Esophagus squamous epithelium (tissue), 5 donors: ENCODE results near the gene HSPG2. TPM values are rescaled to one million over a fixed set of nuclear protein-coding genes. Genes with fewer than 3 reads are reported as not detected.
A peak's percentile ranks its signal among the peaks of the same experiment; 100 is the strongest.

Source experiments
- DNase-seq: peaks from one replicate; lab custom pipeline; 2025; lab: John Stamatoyannopoulos, UW
- H3K27ac ChIP-seq, 4 donors: fragments of 200-600 bp; sonication (generic); one replicate each; pipeline ENCODE4 v1.5.1; 2016 to 2019; ENCODE audit warnings: mild to moderate bottlenecking in 1 of 4
- H3K27me3 ChIP-seq, 4 donors: fragments of 200-600 bp; sonication (generic); 1 replicate in 3 of 4; 2 replicates in 1 of 4; pipeline versions ENCODE4 v1.5.1 to v1.6.0; 2017 to 2021; ENCODE audit warnings: antibody characterized with exemption in 1 of 4
- H3K36me3 ChIP-seq, 3 donors: fragments of 200-600 bp; sonication (generic); one replicate each; pipeline ENCODE4 v1.5.1; 2016 to 2019
- H3K4me1 ChIP-seq, 3 donors: fragments of 200-600 bp; sonication (generic); one replicate each; pipeline ENCODE4 v1.5.1; 2017 to 2019
- H3K4me3 ChIP-seq, 4 donors: fragments of 200-600 bp; sonication (generic); 1 replicate in 3 of 4; 2 replicates in 1 of 4; pipeline ENCODE4 v1.5.1; 2016 to 2019; ENCODE audit warnings: mild to moderate bottlenecking in 2 of 4, moderate library complexity in 1 of 4
- H3K9me3 ChIP-seq, 3 donors: fragments of 200-600 bp; sonication (generic); one replicate each; pipeline ENCODE4 v1.5.1; 2016 to 2019
- POLR2A ChIP-seq, 4 donors: fragments of 450-650 bp; IDR thresholded peaks; one replicate each; pipeline ENCODE4 v1.6.1; 2017; ENCODE audit warnings: antibody characterized with exemption in 4 of 4, mild to moderate bottlenecking in 4 of 4, moderate library complexity in 3 of 4
- WGBS, 2 donors: methylation state at CpG; one replicate each; pipeline ENCODE4 v1.1.5; 2018; 5-methylcytosine and 5-hydroxymethylcytosine counted together
- intact Hi-C: fragments of 100-400 bp; cut with DNase I; formaldehyde crosslinking; loops from one replicate; pipeline ENCODE4 v1.15.0; 2022
- total RNA-seq, 4 donors: library from RNA; depleted of rRNA; stranded (reverse); fragments of >200 nt; gene quantifications; one replicate each; pipeline ENCODE4 v1.1.0, GENCODE V29; 2016
- TF ChIP-seq, protein P1 (sequence below), 6 experiments: fragments of 450-650 bp in 4 of 6; fragments of 200-600 bp in 2 of 6; sonication (generic) in 2 of 6; IDR thresholded peaks; one replicate each; pipeline ENCODE4 v1.5.1; 2016 to 2019; ENCODE audit warnings: antibody characterized with exemption in 6 of 6, mild to moderate bottlenecking in 4 of 6, moderate library complexity in 4 of 6
- donor health status: DM: yes; HTN: yes; CAD: no.

The HSPG2 gene
- total RNA-seq, 4 donors from 2014 or later: 44.9 to 107 (median 54.2) TPM

- Histone ChIP-seq H3K4me1 (peaks cover 12 to 34% (median 17%) of the 10 kb centered on the region in 3 donors), H3K9me3 (no peaks in the 10 kb centered on the region), H3K27me3 (no peaks in the 10 kb centered on the region), H3K4me3 (no peak overlapping the region), H3K27ac (peak overlapping the region in 2 of 4 donors; percentile 22 to 61), H3K36me3 (peaks cover 10 to 88% (median 15%) of the 10 kb centered on the region in 3 donors)
- 25 to 57% methylated on average over 1 of the region's 1 CpG for WGBS, 2 donors
- TF ChIP-seq, protein P1, sequence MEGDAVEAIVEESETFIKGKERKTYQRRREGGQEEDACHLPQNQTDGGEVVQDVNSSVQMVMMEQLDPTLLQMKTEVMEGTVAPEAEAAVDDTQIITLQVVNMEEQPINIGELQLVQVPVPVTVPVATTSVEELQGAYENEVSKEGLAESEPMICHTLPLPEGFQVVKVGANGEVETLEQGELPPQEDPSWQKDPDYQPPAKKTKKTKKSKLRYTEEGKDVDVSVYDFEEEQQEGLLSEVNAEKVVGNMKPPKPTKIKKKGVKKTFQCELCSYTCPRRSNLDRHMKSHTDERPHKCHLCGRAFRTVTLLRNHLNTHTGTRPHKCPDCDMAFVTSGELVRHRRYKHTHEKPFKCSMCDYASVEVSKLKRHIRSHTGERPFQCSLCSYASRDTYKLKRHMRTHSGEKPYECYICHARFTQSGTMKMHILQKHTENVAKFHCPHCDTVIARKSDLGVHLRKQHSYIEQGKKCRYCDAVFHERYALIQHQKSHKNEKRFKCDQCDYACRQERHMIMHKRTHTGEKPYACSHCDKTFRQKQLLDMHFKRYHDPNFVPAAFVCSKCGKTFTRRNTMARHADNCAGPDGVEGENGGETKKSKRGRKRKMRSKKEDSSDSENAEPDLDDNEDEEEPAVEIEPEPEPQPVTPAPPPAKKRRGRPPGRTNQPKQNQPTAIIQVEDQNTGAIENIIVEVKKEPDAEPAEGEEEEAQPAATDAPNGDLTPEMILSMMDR (IDR thresholded peaks at IDR 0.05): no peak
- TF ChIP-seq POLR2A (IDR thresholded peaks at IDR 0.05): no peak
- no peak for DNase-seq
- intact Hi-C loops: no loop called here
These were observed 70.4 kb downstream of the HSPG2 start for GRCh38 chr1:21866707-21867043.

DNA sequence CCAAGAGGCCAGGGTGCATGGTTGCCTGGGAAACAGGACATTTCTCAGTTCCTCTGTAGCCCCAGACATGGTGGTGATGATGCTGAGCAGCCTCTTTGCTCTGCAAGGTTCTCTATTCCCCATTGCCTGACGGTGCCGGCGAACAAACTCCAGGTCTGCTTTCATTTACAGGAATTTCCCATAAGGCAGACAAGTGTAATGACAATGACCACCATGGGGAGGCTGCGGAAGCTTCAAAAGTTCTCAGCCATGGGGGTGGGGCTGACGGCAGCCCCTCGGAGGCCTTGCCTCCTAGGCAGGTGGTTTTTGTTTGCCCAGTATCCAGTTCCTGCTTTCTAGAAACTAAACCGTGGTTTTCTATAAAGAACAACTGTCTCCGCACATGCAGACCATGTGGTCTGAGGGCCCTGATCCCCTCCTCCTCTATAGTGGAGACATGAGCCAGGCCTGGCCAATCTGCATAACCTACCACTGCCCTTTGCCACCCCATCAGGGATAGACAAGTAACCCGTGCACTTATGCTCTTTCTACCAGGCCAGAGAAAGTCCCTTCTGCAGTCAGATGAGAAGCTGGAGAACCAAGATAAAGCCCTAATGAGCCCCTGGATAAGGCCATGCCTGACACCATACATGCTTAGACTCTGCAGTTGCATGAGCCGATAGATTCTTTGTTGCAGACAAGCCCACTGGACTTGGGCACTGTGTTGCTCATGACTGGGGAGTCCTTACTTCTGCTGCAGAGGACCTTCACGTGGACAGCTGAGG is 71.0 kb downstream of the HSPG2 start:
- Histone ChIP-seq H3K27me3 (no peaks in the 10 kb centered on the region), H3K4me3 (no peak overlapping the region), H3K4me1 (peaks cover 13 to 33% (median 17%) of the 10 kb centered on the region in 3 donors), H3K27ac (peak overlapping the region in 2 of 4 donors; percentile 22 to 61), H3K9me3 (no peaks in the 10 kb centered on the region), H3K36me3 (peaks cover 13 to 88% (median 16%) of the 10 kb centered on the region in 3 donors)
- WGBS, 2 donors: 67 to 70% methylated on average over 2 to 5 of the region's 11 CpGs
- intact Hi-C loops: no loop called here
- TF ChIP-seq, protein P1 (IDR thresholded peaks at IDR 0.05): no peak
- no peak for TF ChIP-seq POLR2A (IDR thresholded peaks at IDR 0.05)
- no peak for DNase-seq

- DNase-seq: no peak
- H3K4me3 ChIP-seq: no peak overlapping the region
- H3K27me3 ChIP-seq: no peaks in the 10 kb centered on the region
- intact Hi-C loops: no loop called here
- peaks cover 13 to 88% (median 22%) of the 10 kb centered on the region in 3 donors for H3K36me3 ChIP-seq
- H3K27ac ChIP-seq: peak overlapping the region in 2 of 4 donors; percentile 22 to 52
- H3K4me1 ChIP-seq: peaks cover 13 to 27% (median 13%) of the 10 kb centered on the region in 3 donors
- WGBS, 2 donors: 68% methylated on average over 5 of the region's 7 CpGs; no CpG with 5 or more reads in 1 of the 2 donors
- TF ChIP-seq POLR2A (IDR thresholded peaks at IDR 0.05): no peak
- H3K9me3 ChIP-seq: no peaks in the 10 kb centered on the region
These were observed 71.5 kb downstream of the HSPG2 start for GRCh38 chr1:21865609-21865942.

DNA sequence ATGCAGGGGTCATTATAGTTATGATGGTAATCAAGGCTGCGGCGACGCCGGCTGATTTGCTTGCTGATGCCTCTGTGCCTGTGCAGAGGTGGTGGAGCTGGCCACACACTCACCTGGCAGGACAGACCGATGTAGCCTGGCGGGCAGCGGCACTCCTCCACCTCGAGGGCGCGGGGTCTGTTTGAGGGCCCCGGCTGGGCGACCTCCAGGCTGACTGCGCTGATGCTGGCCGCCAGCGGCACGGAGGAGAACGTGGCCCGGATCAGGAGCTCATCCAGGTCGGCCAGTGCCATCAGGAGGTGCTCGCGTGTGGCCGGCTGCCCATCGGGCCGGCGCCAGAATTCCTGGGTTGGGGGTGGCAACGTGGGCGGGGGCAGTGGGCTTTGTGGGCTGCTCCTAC is 72.4 kb downstream of the HSPG2 start:
- no peaks in the 10 kb centered on the region for H3K27me3 ChIP-seq
- peak overlapping the region in 2 of 4 donors; percentile 2 to 52 for H3K27ac ChIP-seq
- no peaks in the 10 kb centered on the region for H3K9me3 ChIP-seq
- no peak overlapping the region for H3K4me3 ChIP-seq
- intact Hi-C loops: no loop called here
- no peak for DNase-seq
- H3K36me3 ChIP-seq: peaks cover 13 to 88% (median 30%) of the 10 kb centered on the region in 3 donors
- peaks cover 5 to 19% (median 8%) of the 10 kb centered on the region in 3 donors for H3K4me1 ChIP-seq
- TF ChIP-seq POLR2A (IDR thresholded peaks at IDR 0.05): no peak
- TF ChIP-seq, protein P1 (IDR thresholded peaks at IDR 0.05): no peak
- WGBS, 2 donors: 97% methylated on average over 4 of the region's 27 CpGs; no CpG with 5 or more reads in 1 of the 2 donors

- no peak for TF ChIP-seq POLR2A (IDR thresholded peaks at IDR 0.05)
- TF ChIP-seq, protein P1 (IDR thresholded peaks at IDR 0.05): no peak
- H3K4me3 ChIP-seq: no peak overlapping the region
- DNase-seq: no peak
- H3K27me3 ChIP-seq: no peaks in the 10 kb centered on the region
- no peaks in the 10 kb centered on the region for H3K9me3 ChIP-seq
- H3K4me1 ChIP-seq: peaks cover 0 to 13% (median 4%) of the 10 kb centered on the region in 3 donors
- WGBS, 2 donors: 95 to 100% methylated on average over 5 to 8 of the region's 12 CpGs
- H3K27ac ChIP-seq: peak overlapping the region in 2 of 4 donors; percentile 0 to 28
- intact Hi-C loops: no loop called here
- peaks cover 13 to 88% (median 36%) of the 10 kb centered on the region in 3 donors for H3K36me3 ChIP-seq
These were observed 73.1 kb downstream of the HSPG2 start for GRCh38 chr1:21863981-21864380.
